ENCODE data around the gene CD69.

DNA sequence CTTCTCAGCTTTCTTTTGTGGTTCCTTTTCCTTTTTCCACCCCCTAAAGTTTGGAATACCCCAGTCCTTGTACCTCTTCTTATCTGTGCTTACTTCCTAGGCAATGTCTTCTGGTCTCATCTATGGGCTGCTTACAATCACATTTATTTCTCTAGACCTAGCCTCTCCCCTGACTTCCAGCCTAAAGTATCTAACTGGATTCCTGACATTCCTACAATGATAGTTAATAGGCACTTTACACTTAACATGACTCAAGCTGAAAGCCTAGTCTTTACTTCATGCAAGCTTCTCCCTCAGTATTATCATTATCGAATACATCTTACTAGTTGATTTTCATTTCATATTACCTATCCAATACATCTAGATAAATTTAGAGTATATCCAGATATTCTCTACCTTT, 49.0 kb downstream of the CD69 start:
- no peak for TF ChIP-seq POLR2A (IDR thresholded peaks at IDR 0.05)
- TF ChIP-seq, protein P1, sequence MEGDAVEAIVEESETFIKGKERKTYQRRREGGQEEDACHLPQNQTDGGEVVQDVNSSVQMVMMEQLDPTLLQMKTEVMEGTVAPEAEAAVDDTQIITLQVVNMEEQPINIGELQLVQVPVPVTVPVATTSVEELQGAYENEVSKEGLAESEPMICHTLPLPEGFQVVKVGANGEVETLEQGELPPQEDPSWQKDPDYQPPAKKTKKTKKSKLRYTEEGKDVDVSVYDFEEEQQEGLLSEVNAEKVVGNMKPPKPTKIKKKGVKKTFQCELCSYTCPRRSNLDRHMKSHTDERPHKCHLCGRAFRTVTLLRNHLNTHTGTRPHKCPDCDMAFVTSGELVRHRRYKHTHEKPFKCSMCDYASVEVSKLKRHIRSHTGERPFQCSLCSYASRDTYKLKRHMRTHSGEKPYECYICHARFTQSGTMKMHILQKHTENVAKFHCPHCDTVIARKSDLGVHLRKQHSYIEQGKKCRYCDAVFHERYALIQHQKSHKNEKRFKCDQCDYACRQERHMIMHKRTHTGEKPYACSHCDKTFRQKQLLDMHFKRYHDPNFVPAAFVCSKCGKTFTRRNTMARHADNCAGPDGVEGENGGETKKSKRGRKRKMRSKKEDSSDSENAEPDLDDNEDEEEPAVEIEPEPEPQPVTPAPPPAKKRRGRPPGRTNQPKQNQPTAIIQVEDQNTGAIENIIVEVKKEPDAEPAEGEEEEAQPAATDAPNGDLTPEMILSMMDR (IDR thresholded peaks at IDR 0.05 in 4 of 5, conservative IDR thresholded peaks at IDR 0.05 in 1 of 5) = no peak

All from gastrocnemius medialis (tissue), 4 donors.